SK-N-SH (cell line): ENCODE measurements around the gene GALNT18. TPM values are rescaled to one million over a fixed set of nuclear protein-coding genes. Genes with fewer than 3 reads are reported as not detected.

Experiments
- CTCF ChIA-PET: fragments of 300-600, 350-600 bp; formaldehyde crosslinking; extraction: SDS; loops from one replicate; lab custom pipeline; 2021; lab: Yijun Ruan, JAX
- POLR2A ChIA-PET: fragments of 350-600 bp; sonication (Branson Sonifier 250); formaldehyde crosslinking; extraction: SDS; loops from one replicate; lab custom pipeline; 2020; ENCODE audit warnings: antibody characterized with exemption, inconsistent platforms; lab: Yijun Ruan, JAX
- DNase-seq: peaks from one replicate; pipeline ENCODE4 v3.0.0; 2012
- H2AFZ ChIP-seq: fragments of 200-600 bp; sonication (generic); 2 replicates; pipeline ENCODE4 v1.8.1; 2016; ENCODE audit warnings: antibody characterized with exemption, mild to moderate bottlenecking, low read depth
- H3F3A ChIP-seq: fragments of 200-600 bp; sonication (generic); replicated peaks from 2 replicates; pipeline ENCODE3; 2016; ENCODE audit warnings: antibody characterized with exemption, mild to moderate bottlenecking; ENCODE audit not compliant: insufficient read depth
- H3K27ac ChIP-seq, 2 experiments: fragments of 200-500 bp in 1 of 2; fragments of 200-600 bp in 1 of 2; sonication (Bioruptor generic) in 1 of 2; sonication (generic), shearing (Covaris generic) in 1 of 2; 2 replicates each; pipeline versions ENCODE4 v1.5.1 to v1.6.1; 2014 to 2016; ENCODE audit warnings: low read depth in 2 of 2, inconsistent platforms in 1 of 2, low read length in 1 of 2, mild to moderate bottlenecking in 1 of 2, mixed read lengths in 1 of 2
- H3K27me3 ChIP-seq: fragments of 200-600 bp; sonication (generic), shearing (Covaris generic); 2 replicates; pipeline ENCODE4 v1.6.1; 2016; ENCODE audit warnings: mixed run types; ENCODE audit not compliant: insufficient read depth
- H3K36me3 ChIP-seq, 2 experiments: fragments of 200-500 bp in 1 of 2; fragments of 200-600 bp in 1 of 2; sonication (Bioruptor generic) in 1 of 2; sonication (generic) in 1 of 2; replicated peaks in 1 of 2; 2 replicates each; pipeline versions ENCODE3 to v1.5.1; 2014 to 2016; ENCODE audit warnings: low read length in 1 of 2, mild to moderate bottlenecking in 1 of 2; ENCODE audit not compliant: insufficient read depth in 2 of 2, control insufficient read depth in 1 of 2
- H3K4me1 ChIP-seq, 2 experiments: fragments of 200-500 bp in 1 of 2; fragments of 200-600 bp in 1 of 2; sonication (Bioruptor generic) in 1 of 2; sonication (generic), shearing (Covaris generic) in 1 of 2; 2 replicates each; pipeline versions ENCODE4 v1.5.1 to v1.6.1; 2014 to 2016; ENCODE audit warnings: low read depth in 1 of 2, low read length in 1 of 2, mixed run types in 1 of 2; ENCODE audit not compliant: insufficient read depth in 2 of 2, control insufficient read depth in 1 of 2
- H3K4me2 ChIP-seq: fragments of 200-600 bp; sonication (generic), shearing (Covaris generic); 2 replicates; pipeline ENCODE4 v1.6.1; 2017; ENCODE audit warnings: mixed run types
- H3K4me3 ChIP-seq, 2 experiments: fragments of 200-500 bp in 1 of 2; fragments of 200-600 bp in 1 of 2; sonication (Bioruptor generic) in 1 of 2; sonication (generic), shearing (Covaris generic) in 1 of 2; 2 replicates each; pipeline versions ENCODE4 v1.5.1 to v1.8.1; 2014 to 2016; ENCODE audit warnings: low read depth in 2 of 2, inconsistent platforms in 1 of 2, low read length in 1 of 2, mild to moderate bottlenecking in 1 of 2, mixed read lengths in 1 of 2, moderate library complexity in 1 of 2
- H3K79me2 ChIP-seq: fragments of 200-600 bp; sonication (generic); 2 replicates; pipeline ENCODE4 v1.8.1; 2017; ENCODE audit warnings: mild to moderate bottlenecking; ENCODE audit not compliant: insufficient read depth
- H3K9ac ChIP-seq: fragments of 200-600 bp; sonication (generic); 2 replicates; pipeline ENCODE4 v1.6.1; 2017; ENCODE audit warnings: mixed run types
- H3K9me2 ChIP-seq: fragments of 200-600 bp; sonication (generic); 2 replicates; pipeline ENCODE4 v1.6.1; 2017; ENCODE audit warnings: mixed run types
- H3K9me3 ChIP-seq: fragments of 200-600 bp; sonication (generic); 2 replicates; pipeline ENCODE4 v1.6.1; 2017; ENCODE audit warnings: mixed run types, mild to moderate bottlenecking, moderate library complexity
- H4K20me1 ChIP-seq: fragments of 200-600 bp; sonication (generic); 2 replicates; pipeline ENCODE4 v1.6.1; 2017; ENCODE audit warnings: mild to moderate bottlenecking, mixed run types; ENCODE audit not compliant: insufficient read depth
- CHD2 ChIP-seq: fragments of 150-350 bp; IDR thresholded peaks from 2 replicates; pipeline ENCODE4 v1.6.1; 2018; ENCODE audit warnings: low read length; ENCODE audit not compliant: partially characterized antibody
- ELF1 ChIP-seq: IDR thresholded peaks from 2 replicates; pipeline ENCODE4 v1.4.0; 2012
- GABPA ChIP-seq: IDR thresholded peaks from 2 replicates; pipeline ENCODE4 v1.4.0; 2012; ENCODE audit warnings: low read depth, mild to moderate bottlenecking
- GATA2 ChIP-seq: sonication (generic); formaldehyde crosslinking; IDR thresholded peaks from 2 replicates; pipeline ENCODE4 v1.5.0; 2020; ENCODE audit warnings: mild to moderate bottlenecking, missing genetic modification reagents
- IRF3 ChIP-seq: fragments of 150-350 bp; IDR thresholded peaks from 2 replicates; pipeline ENCODE4 v1.6.1; 2016; ENCODE audit warnings: mild to moderate bottlenecking, low read depth, low read length
- MAX ChIP-seq: IDR thresholded peaks from 2 replicates; pipeline ENCODE4 v1.4.0; 2012; ENCODE audit warnings: low read depth
- POLR2AphosphoS5 ChIP-seq: IDR thresholded peaks from 2 replicates; pipeline ENCODE4 v1.6.1; 2012; ENCODE audit warnings: low read depth, low read length
- REST ChIP-seq: IDR thresholded peaks from 2 replicates; pipeline ENCODE4 v1.6.1; 2012; ENCODE audit warnings: mild to moderate bottlenecking, low read depth, low read length, moderate library complexity
- RFX5 ChIP-seq: IDR thresholded peaks from 2 replicates; pipeline ENCODE4 v1.6.1; 2012; ENCODE audit warnings: mild to moderate bottlenecking, improper control_type of control experiment, low read length
- YY1 ChIP-seq: IDR thresholded peaks from 2 replicates; pipeline ENCODE4 v1.4.0; 2012; ENCODE audit warnings: low read depth, mild to moderate bottlenecking
- WGBS: methylation state at CpG from one replicate; pipeline ENCODE4 v1.1.6; 2017; ENCODE audit warnings: low lambda C conversion rate; 5-methylcytosine and 5-hydroxymethylcytosine counted together
- polyA plus RNA-seq, 3 experiments: library from polyadenylated mRNA; depleted of rRNA; stranded (reverse); fragments of >200 nt; gene quantifications; 2 replicates each; pipeline ENCODE4 v1.2.3, GENCODE V29; 2012

GALNT18 gene
- polyA plus RNA-seq, 1 of the 3 experiments (the other 2 are of a cell fraction), result 0.64 TPM

- Histone ChIP-seq H3K9me2 (no peaks in the 10 kb centered on the region), H3K4me3 (no peak overlapping the region), H3K9me3 (no peaks in the 10 kb centered on the region), H3K27ac (no peak overlapping the region), H3F3A (no peaks in the 10 kb centered on the region), H4K20me1 (no peaks in the 10 kb centered on the region), H3K4me2 (no peak overlapping the region), H2AFZ (no peak overlapping the region), H3K27me3 (no peaks in the 10 kb centered on the region), H3K9ac (no peak overlapping the region), H3K4me1 (peaks cover 0 to 35% of the 10 kb centered on the region in 2 experiments; a peak in 1 of 4 replicates), H3K79me2 (no peaks in the 10 kb centered on the region), H3K36me3 (no peaks in the 10 kb centered on the region)
- no peak for DNase-seq
- TF ChIP-seq POLR2AphosphoS5, result no peak
- no peak for TF ChIP-seq ELF1
- no peak for TF ChIP-seq GABPA
- TF ChIP-seq GATA2 (CRISPR knock-in tag), result no peak
- no peak for TF ChIP-seq CHD2
- no peak for TF ChIP-seq YY1
- TF ChIP-seq RFX5, result no peak
- POLR2A ChIA-PET, result no interaction called here
- CTCF ChIA-PET, result interaction anchor here (1.0 to 1.2 kb wide), 2 partner anchors 18 to 69 kb away, joined by 3 read pairs; partner anchors contain the start of gene GALNT18
These were observed 69.2 kb downstream of the GALNT18 start for GRCh38 chr11:11552529-11553087.

- H3K79me2 ChIP-seq, result no peaks in the 10 kb centered on the region
- H3F3A ChIP-seq, result no peaks in the 10 kb centered on the region
- no peak overlapping the region for H3K27ac ChIP-seq
- no peaks in the 10 kb centered on the region for H3K36me3 ChIP-seq
- H3K4me1 ChIP-seq, result peaks cover 0 to 31% of the 10 kb centered on the region in 2 experiments; a peak in 1 of 4 replicates
- no peak overlapping the region for H3K4me3 ChIP-seq
- no peak for DNase-seq
- H4K20me1 ChIP-seq, result no peaks in the 10 kb centered on the region
- no peak for TF ChIP-seq MAX
- TF ChIP-seq ELF1, result no peak
- TF ChIP-seq REST, result peak; percentile 85
- TF ChIP-seq IRF3, result no peak
- 67% methylated on average over 6 of the region's 6 CpGs for WGBS
- POLR2A ChIA-PET, result no interaction called here
- H3K9me3 ChIP-seq, result no peaks in the 10 kb centered on the region
- CTCF ChIA-PET, result no interaction called here
- no peak overlapping the region for H3K9ac ChIP-seq
- H3K4me2 ChIP-seq, result no peak overlapping the region
- H3K9me2 ChIP-seq, result no peaks in the 10 kb centered on the region
- no peaks in the 10 kb centered on the region for H3K27me3 ChIP-seq
- H2AFZ ChIP-seq, result no peak overlapping the region
These were observed 71.3 kb downstream of the GALNT18 start for GRCh38 chr11:11550534-11550933.
